CD4-positive, alpha-beta T cell treated with Interleukin-4 for 4 hours (primary cell): ENCODE data around the gene CYP2U1.
"Not testable (repeated sequence)": the region's sequence is repeated elsewhere in the genome, so short reads cannot be mapped to it uniquely, and the experiment has no call there.

Experiments used
- DNase-seq: peaks from one replicate; pipeline ENCODE4 v3.0.0-alpha.2; 2020

Gene CYP2U1

GRCh38 chr4:107922486-107923473 lies 8.6 kb upstream of the CYP2U1 start:
- no peak for DNase-seq

- DNase-seq: not testable (repeated sequence)
These were observed 5.6 kb upstream of the CYP2U1 start for GRCh38 chr4:107925713-107926112.

GRCh38 chr4:107926875-107927274 lies 4.5 kb upstream of the CYP2U1 start:
- DNase-seq: not testable (repeated sequence)

- DNase-seq: peak; percentile 1
These were observed 499 bp downstream of the CYP2U1 start for GRCh38 chr4:107931775-107932321.

GRCh38 chr4:107935246-107935645 lies 3.9 kb downstream of the CYP2U1 start:
- DNase-seq: no peak

- DNase-seq: no peak
These were observed 5.7 kb downstream of the CYP2U1 start for GRCh38 chr4:107937040-107937439.

- no peak for DNase-seq
These were observed 8.0 kb downstream of the CYP2U1 start for GRCh38 chr4:107939307-107939706.

GRCh38 chr4:107945809-107946208 lies 14.5 kb downstream of the CYP2U1 start:
- DNase-seq: no peak

GRCh38 chr4:107950746-107951540 lies 19.6 kb downstream of the CYP2U1 start:
- no peak for DNase-seq

GRCh38 chr4:107951551-107951950 lies 20.2 kb downstream of the CYP2U1 start:
- no peak for DNase-seq

- no peak for DNase-seq
These were observed 24.7 kb downstream of the CYP2U1 start for GRCh38 chr4:107956011-107956410.

- DNase-seq: no peak
These were observed 35.6 kb downstream of the CYP2U1 start for GRCh38 chr4:107966903-107967302.

- DNase-seq: not testable (repeated sequence)
These were observed 36.2 kb downstream of the CYP2U1 start for GRCh38 chr4:107967519-107967918.

- not testable (repeated sequence) for DNase-seq
These were observed 36.6 kb downstream of the CYP2U1 start for GRCh38 chr4:107967921-107968320.

GRCh38 chr4:107970063-107970798 lies 38.9 kb downstream of the CYP2U1 start:
- DNase-seq: no peak

- no peak for DNase-seq
These were observed 41.3 kb downstream of the CYP2U1 start for GRCh38 chr4:107972605-107973004.

- no peak for DNase-seq
These were observed 43.2 kb downstream of the CYP2U1 start for GRCh38 chr4:107974523-107974922.

- no peak for DNase-seq
These were observed 46.1 kb downstream of the CYP2U1 start for GRCh38 chr4:107977482-107977881.

- no peak for DNase-seq
These were observed 46.8 kb downstream of the CYP2U1 start for GRCh38 chr4:107977966-107978705.

- DNase-seq: no peak
These were observed 47.5 kb downstream of the CYP2U1 start for GRCh38 chr4:107978716-107979451.
